Muscle of back (tissue), 13 donors: ENCODE data around the gene CCNB1. TPM values are rescaled to one million over a fixed set of nuclear protein-coding genes. Genes with fewer than 3 reads are reported as not detected.
"Not testable (repeated sequence)": the region's sequence is repeated elsewhere in the genome, so short reads cannot be mapped to it uniquely, and the experiment has no call there.

ENCODE experiments used
- DNase-seq, 3 donors: peaks; one replicate each; pipeline versions ENCODE4 v3.0.0 to v3.0.0-alpha.2; 2013
- long read RNA-seq, 9 donors: transcript quantifications; one replicate each; lab custom pipeline, GENCODE V29; 2026
- polyA plus RNA-seq, 10 donors: library from polyadenylated mRNA; unstranded; fragments of 120-200 nt; gene quantifications; one replicate each; pipeline ENCODE4 v1.2.1, GENCODE V29; 2013; ENCODE audit not compliant: insufficient read length in 10 of 10

The CCNB1 gene
- 10 to 100 TPM; 26.5 to 62.6 (median 40.0) TPM for polyA plus RNA-seq
- long read RNA-seq, donor 1, transcript CCNB1-201 (9 exons, 2,169 nt), result major isoform, 9 of 9 reads
- long read RNA-seq, donor 1, partial matches to known transcripts, result 0 of 9 reads
- long read RNA-seq, donor 1, other reads (novel, unspliced or antisense), result 0 of 9 reads
- long read RNA-seq, donor 2, transcript CCNB1-201 (9 exons, 2,169 nt), result major isoform, 13 of 13 reads
- long read RNA-seq, donor 2, partial matches to known transcripts, result 0 of 13 reads
- long read RNA-seq, donor 2, other reads (novel, unspliced or antisense), result 0 of 13 reads
- long read RNA-seq, donor 3, result 0 reads
- long read RNA-seq, donor 4, transcript CCNB1-201 (9 exons, 2,169 nt), result major isoform, 18 of 20 reads
- long read RNA-seq, donor 4, partial matches to known transcripts, result 0 of 20 reads
- long read RNA-seq, donor 4, other reads (novel, unspliced or antisense), result 0 of 20 reads
- long read RNA-seq, donor 5, transcript CCNB1-201 (9 exons, 2,169 nt), result major isoform, 22 of 22 reads
- long read RNA-seq, donor 5, partial matches to known transcripts, result 0 of 22 reads
- long read RNA-seq, donor 5, other reads (novel, unspliced or antisense), result 0 of 22 reads
- long read RNA-seq, donor 6, transcript CCNB1-201 (9 exons, 2,169 nt), result major isoform, 19 of 19 reads
- long read RNA-seq, donor 6, partial matches to known transcripts, result 0 of 19 reads
- long read RNA-seq, donor 6, other reads (novel, unspliced or antisense), result 0 of 19 reads
- long read RNA-seq, donor 7, transcript CCNB1-201 (9 exons, 2,169 nt), result major isoform, 14 of 14 reads
- long read RNA-seq, donor 7, partial matches to known transcripts, result 0 of 14 reads
- long read RNA-seq, donor 7, other reads (novel, unspliced or antisense), result 0 of 14 reads
- long read RNA-seq, donor 8, transcript CCNB1-201 (9 exons, 2,169 nt), result major isoform, 17 of 17 reads
- long read RNA-seq, donor 8, partial matches to known transcripts, result 0 of 17 reads
- long read RNA-seq, donor 8, other reads (novel, unspliced or antisense), result 0 of 17 reads
- long read RNA-seq, donor 9, partial matches to known transcripts, result 0 of 3 reads
- long read RNA-seq, donor 9, other reads (novel, unspliced or antisense), result 0 of 3 reads

GRCh38 chr5:69166686-69167492 is at the start of gene CCNB1:
TSS of gene CCNB1 (plus strand) at chr5:69167150. CDS start at chr5:69167263, 113 bp downstream.
- DNase-seq, result peak; percentile 97 to 99 (median 98)

GRCh38 chr5:69129413-69129812 is 37.5 kb upstream of the CCNB1 start:
- peak; percentile 2 to 41 (median 40) for DNase-seq

- DNase-seq, result no peak
Observed at GRCh38 chr5:69130241-69130640, 36.7 kb upstream of the CCNB1 start.

- DNase-seq, result no peak
Observed at GRCh38 chr5:69131304-69131703, 35.6 kb upstream of the CCNB1 start.

- no peak for DNase-seq
Observed at GRCh38 chr5:69134126-69134525, 32.8 kb upstream of the CCNB1 start.

- DNase-seq, result no peak
Observed at GRCh38 chr5:69136293-69136692, 30.7 kb upstream of the CCNB1 start.

GRCh38 chr5:69137208-69137607 is 29.7 kb upstream of the CCNB1 start:
- DNase-seq, result not testable (repeated sequence)

GRCh38 chr5:69137807-69138206 is 29.1 kb upstream of the CCNB1 start:
- DNase-seq, result no peak

GRCh38 chr5:69138766-69139165 is 28.2 kb upstream of the CCNB1 start:
- DNase-seq, result peak in 1 of 3 donors; percentile 4

- DNase-seq, result not testable (repeated sequence)
Observed at GRCh38 chr5:69140239-69140638, 26.7 kb upstream of the CCNB1 start.

- DNase-seq, result no peak
Observed at GRCh38 chr5:69140827-69141226, 26.1 kb upstream of the CCNB1 start.

GRCh38 chr5:69148576-69148975 is 18.4 kb upstream of the CCNB1 start:
- DNase-seq, result not testable (repeated sequence)

GRCh38 chr5:69148981-69149675 is 17.8 kb upstream of the CCNB1 start:
- no peak for DNase-seq

GRCh38 chr5:69149676-69150010 is 17.3 kb upstream of the CCNB1 start:
- no peak for DNase-seq

- no peak for DNase-seq
Observed at GRCh38 chr5:69152731-69153130, 14.2 kb upstream of the CCNB1 start.

- no peak for DNase-seq
Observed at GRCh38 chr5:69156456-69156855, 10.5 kb upstream of the CCNB1 start.

GRCh38 chr5:69158039-69158438 is 8.9 kb upstream of the CCNB1 start:
- DNase-seq, result no peak

- no peak for DNase-seq
Observed at GRCh38 chr5:69160651-69161050, 6.3 kb upstream of the CCNB1 start.

GRCh38 chr5:69167493-69167855 is 524 bp downstream of the CCNB1 start:
- no peak for DNase-seq

- DNase-seq, result no peak
Observed at GRCh38 chr5:69167929-69168328, 979 bp downstream of the CCNB1 start.

GRCh38 chr5:69170495-69170894 is 3.5 kb downstream of the CCNB1 start:
- no peak for DNase-seq
